Measurements from ENCODE around the gene OSBPL2.

The OSBPL2 gene

DNA sequence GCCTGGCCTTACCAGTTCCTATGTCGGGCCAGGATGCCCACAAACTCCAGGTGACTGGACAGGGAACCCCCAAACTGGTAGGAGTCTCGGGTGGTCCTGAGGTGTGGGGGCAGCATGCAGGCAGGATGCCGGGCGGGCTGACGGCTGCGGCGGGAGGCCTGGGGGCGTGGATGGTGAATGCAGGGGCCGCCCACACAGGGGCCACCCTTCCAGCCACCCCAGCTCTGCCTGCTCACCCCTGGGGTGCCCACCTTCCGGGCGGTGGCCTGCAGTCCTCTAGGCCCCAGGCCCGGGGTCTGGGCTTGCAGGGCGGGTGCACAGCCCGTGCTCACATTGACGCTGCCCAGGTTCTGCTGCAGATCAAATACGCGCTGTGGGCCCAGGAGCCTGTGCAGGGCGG is 72.8 kb downstream of the OSBPL2 start:
- TF ChIP-seq CTCF (IDR thresholded peaks at IDR 0.05; ENCODE audit: control extremely low read depth, extremely low read depth, low read depth, missing control alignments), result no peak
- ChIA-PET POLR2A (no interaction called here), CTCF (no interaction called here)
- no peak for DNase-seq (ENCODE audit: extremely low spot score)

- DNase-seq (ENCODE audit: extremely low spot score), result no peak
- CTCF ChIA-PET, result no interaction called here
- POLR2A ChIA-PET, result interaction anchor here (0.5 kb wide), 1 partner anchor 171 kb away, joined by 3 read pairs; no protein-coding TSS in a partner anchor
- no peak for TF ChIP-seq CTCF (IDR thresholded peaks at IDR 0.05; ENCODE audit: control extremely low read depth, extremely low read depth, low read depth, missing control alignments)
These were observed 73.7 kb downstream of the OSBPL2 start for GRCh38 chr20:62311832-62312661.

GRCh38 chr20:62312662-62312977 is 74.3 kb downstream of the OSBPL2 start:
- ChIA-PET CTCF (no interaction called here), POLR2A (interaction anchor here (0.5 kb wide), 1 partner anchor 171 kb away, joined by 3 read pairs; no protein-coding TSS in a partner anchor)
- DNase-seq (ENCODE audit: extremely low spot score), result no peak
- no peak for TF ChIP-seq CTCF (IDR thresholded peaks at IDR 0.05; ENCODE audit: control extremely low read depth, extremely low read depth, low read depth, missing control alignments)

DNA sequence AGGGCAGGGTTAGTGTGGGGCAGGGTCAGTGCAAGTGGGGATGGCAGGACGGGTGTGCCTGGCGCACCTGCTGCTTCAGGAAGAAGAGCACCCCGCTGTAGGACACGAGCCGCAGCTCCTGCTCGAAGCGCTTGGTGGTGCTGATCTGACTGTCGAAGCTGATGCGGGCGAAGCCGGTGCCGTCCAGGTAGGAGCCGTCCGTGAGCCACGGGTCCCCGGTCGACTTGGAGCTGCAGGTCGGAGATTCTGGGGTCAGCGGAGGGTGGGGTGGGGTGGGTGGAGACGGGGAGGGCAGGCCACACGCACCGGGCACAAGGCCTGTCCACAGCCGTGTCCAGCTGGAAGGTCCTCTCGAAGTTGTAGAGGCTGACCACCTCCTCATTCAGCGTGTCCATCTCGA is 74.7 kb downstream of the OSBPL2 start:
- no peak for TF ChIP-seq CTCF (IDR thresholded peaks at IDR 0.05; ENCODE audit: control extremely low read depth, extremely low read depth, low read depth, missing control alignments)
- ChIA-PET POLR2A (interaction anchor here (0.5 kb wide), 1 partner anchor 172 kb away, joined by 3 read pairs; no protein-coding TSS in a partner anchor), CTCF (no interaction called here)
- no peak for DNase-seq (ENCODE audit: extremely low spot score)

GRCh38 chr20:62313460-62314338 is 75.4 kb downstream of the OSBPL2 start:
- TF ChIP-seq CTCF (IDR thresholded peaks at IDR 0.05; ENCODE audit: control extremely low read depth, extremely low read depth, low read depth, missing control alignments), result no peak
- ChIA-PET CTCF (interaction anchor here (0.8 kb wide), 1 partner anchor 11 kb away, joined by 6 read pairs; the partner anchor contains the start of gene ADRM1), POLR2A (no interaction called here)
- DNase-seq (ENCODE audit: extremely low spot score), result no peak

DNA sequence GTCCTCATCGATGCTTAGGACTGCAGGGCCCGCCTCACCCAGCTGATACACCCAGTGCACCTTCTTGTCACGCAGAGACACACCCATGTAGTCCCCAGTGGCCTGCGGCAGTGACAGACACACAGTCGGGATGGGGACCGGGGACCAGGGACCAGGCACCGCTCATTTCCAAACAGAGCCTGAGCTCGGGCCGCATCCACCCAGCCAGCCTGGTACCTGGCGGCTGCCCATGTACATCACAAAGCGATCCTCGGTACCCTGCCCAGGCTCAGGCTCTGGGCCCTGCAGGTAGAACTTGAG is 76.0 kb downstream of the OSBPL2 start:
- no peak for TF ChIP-seq CTCF (IDR thresholded peaks at IDR 0.05; ENCODE audit: control extremely low read depth, extremely low read depth, low read depth, missing control alignments)
- POLR2A ChIA-PET, result no interaction called here
- CTCF ChIA-PET, result interaction anchor here (0.8 kb wide), 1 partner anchor 12 kb away, joined by 6 read pairs; the partner anchor contains the start of gene ADRM1
- no peak for DNase-seq (ENCODE audit: extremely low spot score)

Data from GM10248 (cell line).